CD14-positive monocyte (primary cell): ENCODE measurements around the gene KCNH5. TPM values are rescaled to one million over a fixed set of nuclear protein-coding genes. Genes with fewer than 3 reads are reported as not detected.

Experiments used
- DNase-seq, 3 donors: peaks; one replicate each; pipeline ENCODE4 v3.0.0-alpha.2; 2011 to 2022
- H2AFZ ChIP-seq: 2 replicates; pipeline ENCODE4 v1.6.0; 2012; ENCODE audit warnings: mild to moderate bottlenecking, low read depth, low read length, inconsistent platforms; ENCODE audit not compliant: insufficient read depth, poor library complexity, severe bottlenecking
- H3K27ac ChIP-seq, 2 donors: 1 replicate in 1 of 2; 2 replicates in 1 of 2; pipeline ENCODE4 v1.5.1; 2012 to 2013; ENCODE audit warnings: low read length in 2 of 2, control low read depth in 1 of 2, inconsistent platforms in 1 of 2, low read depth in 1 of 2, mild to moderate bottlenecking in 1 of 2
- H3K27me3 ChIP-seq, 2 donors: one replicate each; pipeline versions ENCODE4 v1.6.0 to v1.6.1; 2011 to 2013; ENCODE audit warnings: low read length in 2 of 2; ENCODE audit not compliant: control insufficient read depth in 2 of 2, insufficient read depth in 2 of 2
- H3K36me3 ChIP-seq, 2 donors: replicated peaks in 1 of 2; 1 replicate in 1 of 2; 2 replicates in 1 of 2; pipeline versions ENCODE4 v1.5.1 to v1.6.1; 2012 to 2013; ENCODE audit warnings: low read length in 2 of 2, control low read depth in 1 of 2, inconsistent platforms in 1 of 2, mild to moderate bottlenecking in 1 of 2; ENCODE audit not compliant: insufficient read depth in 2 of 2, control insufficient read depth in 1 of 2
- H3K4me1 ChIP-seq, 2 donors: 1 replicate in 1 of 2; 2 replicates in 1 of 2; pipeline versions ENCODE4 v1.5.1 to v1.6.1; 2012 to 2013; ENCODE audit warnings: low read length in 2 of 2, control low read depth in 1 of 2, inconsistent platforms in 1 of 2, mild to moderate bottlenecking in 1 of 2, moderate library complexity in 1 of 2; ENCODE audit not compliant: insufficient read depth in 2 of 2, control insufficient read depth in 1 of 2
- H3K4me2 ChIP-seq: replicated peaks from 2 replicates; pipeline ENCODE3; 2012; ENCODE audit warnings: low read length, moderate library complexity, mild to moderate bottlenecking; ENCODE audit not compliant: poor library complexity, severe bottlenecking; ENCODE audit errors: extremely low read depth
- H3K4me3 ChIP-seq, 3 experiments: fragments of 200-600 bp in 1 of 3; sonication (generic) in 1 of 3; replicated peaks in 1 of 3; 1 replicate in 2 of 3; 2 replicates in 1 of 3; pipeline ENCODE4 v1.5.1; 2011 to 2013; ENCODE audit warnings: low read length in 3 of 3, mild to moderate bottlenecking in 3 of 3, control low read depth in 2 of 3, low read depth in 2 of 3, inconsistent platforms in 1 of 3, moderate library complexity in 1 of 3
- H3K79me2 ChIP-seq: 2 replicates; pipeline ENCODE4 v1.6.0; 2012; ENCODE audit warnings: mild to moderate bottlenecking, control low read depth, inconsistent platforms, low read length, moderate library complexity; ENCODE audit not compliant: insufficient read depth
- H3K9ac ChIP-seq: 2 replicates; pipeline ENCODE4 v1.6.0; 2017; ENCODE audit warnings: low read length, mild to moderate bottlenecking; ENCODE audit not compliant: insufficient read depth, poor library complexity, severe bottlenecking
- H3K9me3 ChIP-seq, 2 donors: replicated peaks in 1 of 2; 1 replicate in 1 of 2; 2 replicates in 1 of 2; pipeline versions ENCODE4 v1.5.1 to v1.6.1; 2012 to 2013; ENCODE audit warnings: low read length in 2 of 2, control low read depth in 1 of 2; ENCODE audit not compliant: control insufficient read depth in 1 of 2, insufficient read depth in 1 of 2
- H4K20me1 ChIP-seq: 2 replicates; pipeline ENCODE4 v1.6.0; 2012; ENCODE audit warnings: mild to moderate bottlenecking, low read length, control low read depth, moderate library complexity; ENCODE audit not compliant: insufficient read depth
- H3K27ac Mint-ChIP-seq, 7 donors: one replicate each; pipeline ENCODE4 v1.8.0; 2020; ENCODE audit warnings: mild to moderate bottlenecking in 7 of 7, mixed read lengths in 7 of 7, moderate library complexity in 6 of 7, inconsistent platforms in 2 of 7
- H3K27me3 Mint-ChIP-seq, 3 donors: one replicate each; pipeline ENCODE4 v1.8.0; 2021 to 2022; ENCODE audit warnings: low read depth in 3 of 3, mild to moderate bottlenecking in 3 of 3, mixed read lengths in 3 of 3, moderate library complexity in 3 of 3, inconsistent platforms in 1 of 3
- H3K36me3 Mint-ChIP-seq, 2 donors: one replicate each; pipeline ENCODE4 v1.8.0; 2020; ENCODE audit warnings: mixed read lengths in 2 of 2, inconsistent platforms in 1 of 2, mild to moderate bottlenecking in 1 of 2
- H3K4me1 Mint-ChIP-seq: one replicate; pipeline ENCODE4 v1.8.0; 2020; ENCODE audit warnings: mild to moderate bottlenecking, mixed read lengths
- H3K4me3 Mint-ChIP-seq, 2 donors: one replicate each; pipeline ENCODE4 v1.8.0; 2020; ENCODE audit warnings: mild to moderate bottlenecking in 2 of 2, mixed read lengths in 2 of 2, moderate library complexity in 1 of 2
- H3K9me3 Mint-ChIP-seq, 7 donors: one replicate each; pipeline ENCODE4 v1.8.0; 2020 to 2022; ENCODE audit warnings: mixed read lengths in 7 of 7, mild to moderate bottlenecking in 6 of 7, moderate library complexity in 6 of 7, inconsistent platforms in 2 of 7
- CTCF ChIP-seq: fragments of 200-600 bp; IDR thresholded peaks from one replicate; pipeline ENCODE4 v1.8.0; 2022; ENCODE audit warnings: antibody characterized with exemption, mild to moderate bottlenecking
- WGBS: methylation state at CpG from one replicate; pipeline ENCODE4 v1.1.5; 2013; ENCODE audit warnings: missing lambda C conversion rate; ENCODE audit not compliant: insufficient coverage; 5-methylcytosine and 5-hydroxymethylcytosine counted together
- intact Hi-C, 2 donors: fragments of 100-400 bp; cut with micrococcal nuclease; formaldehyde crosslinking; loops; one replicate each; pipeline versions ENCODE4 v1.15.0 to v1.15.1; 2023
- polyA plus RNA-seq, 3 donors: library from polyadenylated mRNA; depleted of rRNA in 1 of 3; unstranded in 2 of 3; stranded (reverse) in 1 of 3; fragments of 300-500 nt in 2 of 3; fragments of >200 nt in 1 of 3; fragmentation: Illumina TruSeq in 2 of 3; gene quantifications; 1 replicate in 2 of 3; 2 replicates in 1 of 3; pipeline ENCODE4 v1.2.3, GENCODE V29; 2012 to 2021

KCNH5 gene
- polyA plus RNA-seq, 3 donors: not detected

- H3K79me2 ChIP-seq: no peaks in the 10 kb centered on the region
- Mint-ChIP-seq H3K27ac (no peak overlapping the region), H3K4me3 (no peak overlapping the region), H3K4me1 (no peaks in the 10 kb centered on the region), H3K27me3 (no peaks in the 10 kb centered on the region), H3K9me3 (peaks cover 0 to 11% (median 2%) of the 10 kb centered on the region in 7 donors), H3K36me3 (no peaks in the 10 kb centered on the region)
- no peak overlapping the region for H3K9ac ChIP-seq
- H3K36me3 ChIP-seq: no peaks in the 10 kb centered on the region
- no peaks in the 10 kb centered on the region for H3K27me3 ChIP-seq
- no peaks in the 10 kb centered on the region for H3K4me1 ChIP-seq
- WGBS: 31% methylated on average over 3 of the region's 3 CpGs
- no peaks in the 10 kb centered on the region for H4K20me1 ChIP-seq
- no peak overlapping the region for H3K4me3 ChIP-seq
- no peak for DNase-seq
- no peak overlapping the region for H3K27ac ChIP-seq
- H3K9me3 ChIP-seq: no peaks in the 10 kb centered on the region
- H2AFZ ChIP-seq: no peak overlapping the region
- TF ChIP-seq CTCF: no peak
- intact Hi-C loops: no loop called here
- no peak overlapping the region for H3K4me2 ChIP-seq
These were observed 380.0 kb downstream of the KCNH5 start for GRCh38 chr14:62665286-62665685.

- Histone ChIP-seq H3K4me1 (no peaks in the 10 kb centered on the region), H3K9ac (no peak overlapping the region), H3K9me3 (peaks cover 0 to 5% of the 10 kb centered on the region in 2 donors), H2AFZ (no peak overlapping the region), H4K20me1 (no peaks in the 10 kb centered on the region), H3K4me3 (no peak overlapping the region), H3K36me3 (no peaks in the 10 kb centered on the region), H3K79me2 (no peaks in the 10 kb centered on the region), H3K27ac (no peak overlapping the region), H3K27me3 (no peaks in the 10 kb centered on the region), H3K4me2 (no peak overlapping the region)
- H3K27me3 Mint-ChIP-seq: no peaks in the 10 kb centered on the region
- no peak overlapping the region for H3K4me3 Mint-ChIP-seq
- no CpG with 5 or more reads among the region's 4 CpGs for WGBS
- H3K9me3 Mint-ChIP-seq: peaks cover 0 to 11% (median 1%) of the 10 kb centered on the region in 7 donors
- no peaks in the 10 kb centered on the region for H3K4me1 Mint-ChIP-seq
- no peak overlapping the region for H3K27ac Mint-ChIP-seq
- no peaks in the 10 kb centered on the region for H3K36me3 Mint-ChIP-seq
- TF ChIP-seq CTCF: no peak
- DNase-seq: no peak
- intact Hi-C loops: no loop called here
These were observed 381.8 kb downstream of the KCNH5 start for GRCh38 chr14:62663456-62663821.
